Bronchial epithelial cell (primary cell): ENCODE results near the gene MAPT. TPM values are rescaled to one million over a fixed set of nuclear protein-coding genes. Genes with fewer than 3 reads are reported as not detected.

Source experiments
- DNase-seq: peaks from one replicate; pipeline ENCODE4 v3.0.0-alpha.2; 2010; ENCODE audit warnings: low read depth
- FAIRE-seq: peaks from 2 replicates; lab custom pipeline; 2011; peaks lifted over from hg19 to GRCh38; lab: Jason Lieb, UNC
- H3K27me3 ChIP-seq: 2 replicates; pipeline ENCODE4 v1.5.1; 2011; ENCODE audit warnings: low read length; ENCODE audit not compliant: control insufficient read depth, insufficient read depth
- H3K36me3 ChIP-seq: 2 replicates; pipeline ENCODE4 v1.5.1; 2011; ENCODE audit warnings: low read length; ENCODE audit not compliant: control insufficient read depth, insufficient read depth
- H3K4me3 ChIP-seq: 2 replicates; pipeline ENCODE4 v1.5.1; 2011; ENCODE audit warnings: mild to moderate bottlenecking, low read depth, low read length, control low read depth
- total RNA-seq: library from RNA; depleted of rRNA; stranded (reverse); fragments of >200 nt; gene quantifications from 2 replicates; pipeline ENCODE4 v1.2.1, GENCODE V29; 2014
- TF ChIP-seq, protein P1 (sequence below): IDR thresholded peaks from 2 replicates; pipeline ENCODE4 v1.5.1; 2011; ENCODE audit warnings: mild to moderate bottlenecking, moderate library complexity, low read length, control low read depth, inconsistent platforms; ENCODE audit not compliant: insufficient read depth, severe bottlenecking

The MAPT gene
- total RNA-seq, 1 donor from 2014 or later, result 0.26 TPM

DNA sequence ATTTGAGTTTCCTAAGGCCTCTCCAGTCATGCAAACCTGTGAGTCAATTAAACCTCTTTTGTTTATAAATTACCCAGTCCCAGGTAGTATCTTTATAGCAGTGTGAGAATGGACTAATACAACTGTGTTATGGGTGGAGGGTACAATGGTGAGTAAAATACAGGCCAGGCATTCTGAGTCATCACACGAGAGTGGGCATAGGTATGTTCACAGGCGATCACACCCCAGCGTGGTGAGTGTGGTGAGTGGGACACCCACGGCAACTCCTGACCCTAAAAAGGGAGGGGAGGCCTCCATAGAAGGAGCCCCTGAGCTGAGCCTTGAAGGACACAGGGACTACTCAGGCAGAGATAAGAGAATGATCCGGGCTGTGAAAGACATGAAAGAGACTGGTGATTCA is 22.6 kb upstream of the MAPT start:
- FAIRE-seq (no peak), DNase-seq (peak; percentile 11)
- Histone ChIP-seq H3K27me3 (no peaks in the 10 kb centered on the region), H3K36me3 (no peaks in the 10 kb centered on the region), H3K4me3 (no peak overlapping the region)
- TF ChIP-seq, protein P1, sequence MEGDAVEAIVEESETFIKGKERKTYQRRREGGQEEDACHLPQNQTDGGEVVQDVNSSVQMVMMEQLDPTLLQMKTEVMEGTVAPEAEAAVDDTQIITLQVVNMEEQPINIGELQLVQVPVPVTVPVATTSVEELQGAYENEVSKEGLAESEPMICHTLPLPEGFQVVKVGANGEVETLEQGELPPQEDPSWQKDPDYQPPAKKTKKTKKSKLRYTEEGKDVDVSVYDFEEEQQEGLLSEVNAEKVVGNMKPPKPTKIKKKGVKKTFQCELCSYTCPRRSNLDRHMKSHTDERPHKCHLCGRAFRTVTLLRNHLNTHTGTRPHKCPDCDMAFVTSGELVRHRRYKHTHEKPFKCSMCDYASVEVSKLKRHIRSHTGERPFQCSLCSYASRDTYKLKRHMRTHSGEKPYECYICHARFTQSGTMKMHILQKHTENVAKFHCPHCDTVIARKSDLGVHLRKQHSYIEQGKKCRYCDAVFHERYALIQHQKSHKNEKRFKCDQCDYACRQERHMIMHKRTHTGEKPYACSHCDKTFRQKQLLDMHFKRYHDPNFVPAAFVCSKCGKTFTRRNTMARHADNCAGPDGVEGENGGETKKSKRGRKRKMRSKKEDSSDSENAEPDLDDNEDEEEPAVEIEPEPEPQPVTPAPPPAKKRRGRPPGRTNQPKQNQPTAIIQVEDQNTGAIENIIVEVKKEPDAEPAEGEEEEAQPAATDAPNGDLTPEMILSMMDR, result no peak

DNA sequence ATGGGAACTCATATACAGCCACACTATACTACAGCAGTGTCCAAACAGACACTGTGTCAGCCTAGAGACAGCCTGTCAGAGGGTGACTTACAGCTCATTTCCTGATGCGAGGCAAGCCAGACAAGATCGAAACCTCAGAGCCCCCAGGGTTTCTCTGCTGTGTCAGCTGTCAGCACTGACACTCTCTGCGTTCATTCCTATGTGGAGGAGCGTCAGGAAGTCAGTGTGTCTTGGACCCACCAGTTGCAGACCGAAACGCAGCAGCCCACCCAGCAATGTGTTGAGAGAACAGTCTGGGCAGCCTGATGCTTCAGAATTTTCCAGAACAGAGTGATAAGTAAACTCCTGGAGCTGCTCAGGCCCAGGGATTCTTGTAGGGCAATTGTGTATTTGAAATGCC is 20.6 kb upstream of the MAPT start:
- no peaks in the 10 kb centered on the region for H3K27me3 ChIP-seq
- no peak for FAIRE-seq
- H3K4me3 ChIP-seq, result no peak overlapping the region
- DNase-seq, result peak; percentile 44
- no peaks in the 10 kb centered on the region for H3K36me3 ChIP-seq
- TF ChIP-seq, protein P1, result no peak

DNA sequence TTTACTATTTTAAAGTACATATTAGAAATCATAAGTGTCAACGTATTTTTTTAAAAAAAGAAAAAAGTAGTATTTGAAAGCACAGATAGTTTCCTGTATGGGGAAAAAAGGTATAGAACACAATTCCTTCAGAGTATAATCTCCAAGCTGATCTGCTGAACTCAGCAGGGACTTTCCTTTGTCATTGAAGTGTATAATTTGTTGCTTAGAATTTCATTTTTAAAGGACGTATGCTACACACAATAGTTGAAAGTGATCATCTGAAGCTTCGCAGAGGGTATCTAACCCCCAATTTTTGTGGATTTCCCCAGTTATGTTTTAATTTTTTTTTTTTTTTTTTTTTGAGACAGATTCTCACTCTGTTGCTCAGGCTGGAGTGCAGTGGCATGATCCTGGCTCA is 20.2 kb upstream of the MAPT start:
- no peak overlapping the region for H3K4me3 ChIP-seq
- DNase-seq (no peak), FAIRE-seq (no peak)
- no peaks in the 10 kb centered on the region for H3K27me3 ChIP-seq
- H3K36me3 ChIP-seq, result no peaks in the 10 kb centered on the region
- TF ChIP-seq, protein P1, result no peak

DNA sequence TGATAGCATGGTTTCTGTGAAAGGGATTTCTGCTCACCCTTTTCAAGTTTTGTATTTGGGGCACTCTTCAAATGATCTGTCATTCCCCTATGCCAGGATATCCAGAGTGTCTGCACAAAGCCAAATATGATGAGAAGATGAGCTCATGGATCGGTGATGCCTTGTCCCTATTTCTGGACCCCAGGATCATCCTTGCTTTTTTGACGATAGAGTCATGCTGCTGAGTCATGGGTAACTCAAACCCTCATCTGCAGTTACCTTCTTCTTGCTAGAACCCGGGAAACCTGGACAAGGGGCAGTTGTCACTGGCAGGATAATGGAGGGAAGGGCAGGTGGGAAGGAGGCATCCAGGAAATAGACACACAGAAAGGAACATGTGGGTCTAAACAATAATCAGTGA is 17.8 kb upstream of the MAPT start:
- H3K4me3 ChIP-seq, result no peak overlapping the region
- TF ChIP-seq, protein P1, result no peak
- no peak for DNase-seq
- no peaks in the 10 kb centered on the region for H3K27me3 ChIP-seq
- H3K36me3 ChIP-seq, result no peaks in the 10 kb centered on the region
- no peak for FAIRE-seq

DNA sequence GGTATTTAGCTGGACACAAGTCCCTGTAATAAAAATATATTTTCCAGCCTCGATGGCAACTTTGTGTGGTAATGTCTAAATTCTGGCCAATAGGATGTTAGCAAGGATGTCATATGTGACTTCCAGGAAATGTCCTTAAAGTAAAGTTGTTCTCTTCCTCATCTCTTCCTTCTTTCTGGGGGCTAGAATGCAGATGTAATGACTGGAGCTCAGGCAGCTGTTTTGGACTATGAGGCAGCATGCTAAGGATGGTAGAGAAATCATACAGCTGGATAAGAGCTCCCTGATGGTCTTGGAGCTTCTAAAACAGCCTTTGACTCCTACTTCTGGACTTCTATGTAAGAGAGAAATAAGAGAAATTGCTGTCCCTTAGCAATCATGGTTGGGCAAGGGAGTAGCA is 16.9 kb upstream of the MAPT start:
- TF ChIP-seq, protein P1, result no peak
- no peak for FAIRE-seq
- Histone ChIP-seq H3K27me3 (no peaks in the 10 kb centered on the region), H3K4me3 (no peak overlapping the region), H3K36me3 (no peaks in the 10 kb centered on the region)
- no peak for DNase-seq

DNA sequence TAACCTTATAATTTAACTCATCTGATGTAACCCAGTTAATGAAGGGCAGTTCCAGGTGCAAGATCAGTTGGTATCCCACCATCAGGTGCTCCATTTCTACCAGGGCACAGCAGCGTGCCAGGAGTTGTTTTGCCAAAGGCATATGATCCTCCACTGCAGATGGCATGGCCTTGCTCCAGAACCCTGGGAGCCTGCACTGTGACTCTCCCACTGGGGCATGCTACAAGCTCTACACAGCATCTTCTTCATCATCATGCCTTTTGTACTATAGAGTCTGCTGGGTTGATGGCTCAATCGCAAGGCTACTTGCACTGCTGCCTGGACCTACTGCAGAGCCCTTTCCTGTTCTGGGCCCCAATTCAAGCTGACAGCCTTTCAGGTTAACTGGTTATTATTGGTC is 11.3 kb upstream of the MAPT start:
- H3K4me3 ChIP-seq, result no peak overlapping the region
- DNase-seq (no peak), FAIRE-seq (no peak)
- H3K27me3 ChIP-seq, result no peaks in the 10 kb centered on the region
- no peaks in the 10 kb centered on the region for H3K36me3 ChIP-seq
- TF ChIP-seq, protein P1, result no peak
